Ovary (tissue), 9 donors: ENCODE results near the gene CCNT1. TPM values are rescaled to one million over a fixed set of nuclear protein-coding genes. Genes with fewer than 3 reads are reported as not detected.

ENCODE experiments used
- DNase-seq, 5 donors: peaks; one replicate each; pipeline ENCODE4 v3.0.0-alpha.2; 2019 to 2020
- H3K27ac ChIP-seq, 2 donors: fragments of 200-600 bp; one replicate each; pipeline versions ENCODE4 v1.5.1 to v1.8.0; 2019 to 2022
- H3K27me3 ChIP-seq: fragments of 200-600 bp; one replicate; pipeline ENCODE4 v1.8.0; 2022
- H3K36me3 ChIP-seq: fragments of 200-600 bp; sonication (generic); one replicate; pipeline ENCODE4 v1.5.1; 2019
- H3K4me1 ChIP-seq: one replicate; pipeline ENCODE4 v1.8.1; 2013; ENCODE audit warnings: mild to moderate bottlenecking, moderate library complexity; ENCODE audit not compliant: insufficient read depth
- H3K4me3 ChIP-seq: fragments of 200-600 bp; sonication (generic); one replicate; pipeline ENCODE4 v1.5.1; 2017
- H3K9me3 ChIP-seq, 2 donors: fragments of 200-600 bp in 1 of 2; sonication (generic) in 1 of 2; one replicate each; pipeline versions ENCODE4 v1.5.1 to v1.8.1; 2013 to 2019; ENCODE audit warnings: mild to moderate bottlenecking in 1 of 2, moderate library complexity in 1 of 2
- EP300 ChIP-seq: sonication (generic); formaldehyde crosslinking; IDR thresholded peaks from one replicate; pipeline ENCODE4 v1.6.1; 2017; ENCODE audit warnings: antibody characterized with exemption
- POLR2A ChIP-seq: fragments of 450-650 bp; IDR thresholded peaks from one replicate; pipeline ENCODE4 v1.6.1; 2017; ENCODE audit warnings: antibody characterized with exemption, mild to moderate bottlenecking, moderate library complexity
- WGBS, 3 donors: extraction: QIAGEN DNeasy Blood & Tissue Kit in 1 of 3; methylation state at CpG; one replicate each; pipeline versions ENCODE4 v1.1.5 to v1.1.7; 2013 to 2017; 5-methylcytosine and 5-hydroxymethylcytosine counted together
- intact Hi-C, 4 donors: fragments of 100-400 bp; cut with DNase I; formaldehyde crosslinking; loops; one replicate each; pipeline versions ENCODE4 v1.11.0 to v1.15.1; 2022 to 2023
- polyA plus RNA-seq, 2 donors: library from polyadenylated mRNA; stranded (reverse); fragments of 200-250 nt in 1 of 2; fragments of 350-450 nt in 1 of 2; fragmentation: Illumina TruSeq in 1 of 2; extraction: RNeasy Lipid Tissue Mini Kit (QIAGEN cat#74804) in 1 of 2; gene quantifications; one replicate each; pipeline ENCODE4 v1.2.3, GENCODE V29; 2013 to 2014
- total RNA-seq, 7 donors: library from RNA; depleted of rRNA in 2 of 7; stranded (reverse); fragments of >200 nt in 2 of 7; fragmentation: NEBNext Ultra II Directional in 3 of 7; extraction: Animal tissue kit (Norgen Biotek cat#: 25700) in 3 of 7; gene quantifications; one replicate each; pipeline versions ENCODE4 v1.1.0 to v1.2.4, GENCODE V29; 2016 to 2023
- TF ChIP-seq, protein P1 (sequence below), 3 donors: fragments of 450-650 bp in 2 of 3; fragments of 200-600 bp in 1 of 3; IDR thresholded peaks; one replicate each; pipeline versions ENCODE4 v1.5.1 to v1.8.0; 2016 to 2022; ENCODE audit warnings: antibody characterized with exemption in 3 of 3, mild to moderate bottlenecking in 1 of 3
- donor health status: DM: no; HTN: no; CAD: no; lungs with moderate emphysema.
- donor health status: DM: no; HTN: no; CAD: no.
- donor health status: Bipolar disorder and iron deficiency.
- donor health status: DM: yes; HTN: yes; CAD: no.
- donor health status: DM: no; HTN: no; CAD: no.
- donor health status: DM: yes; HTN: yes; CAD: no.

Gene CCNT1
- total and polyA plus RNA-seq, 9 donors = 7.5 to 48.8 (median 33.4) TPM

DNA sequence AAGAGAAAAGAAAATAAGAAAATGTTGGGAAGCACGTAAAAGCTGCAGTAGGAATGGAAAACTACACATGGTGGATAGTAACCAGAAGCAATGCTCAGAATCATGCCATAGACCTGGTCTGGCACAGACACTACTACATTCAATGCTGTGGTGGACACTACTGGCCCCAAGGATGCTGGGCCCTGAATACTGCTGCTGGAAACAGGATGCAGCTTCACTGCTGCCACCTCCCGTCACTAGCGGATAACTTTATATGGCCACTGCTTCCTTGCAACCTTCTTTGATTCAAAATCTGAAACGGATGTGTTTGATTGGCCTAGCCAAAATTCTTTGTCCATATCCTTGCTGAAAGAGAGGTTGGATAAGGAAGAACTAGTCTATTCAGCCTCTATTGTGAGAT lies 41.7 kb upstream of the CCNT1 start:
- intact Hi-C loops = no loop called here
- no peaks in the 10 kb centered on the region for H3K27me3 ChIP-seq
- 63 to 70% (median 64%) methylated on average over 4 of the region's 4 CpGs for WGBS, 3 donors
- H3K4me1 ChIP-seq = no peaks in the 10 kb centered on the region
- H3K36me3 ChIP-seq = no peaks in the 10 kb centered on the region
- TF ChIP-seq EP300 (no peak), POLR2A (no peak)
- TF ChIP-seq, protein P1, sequence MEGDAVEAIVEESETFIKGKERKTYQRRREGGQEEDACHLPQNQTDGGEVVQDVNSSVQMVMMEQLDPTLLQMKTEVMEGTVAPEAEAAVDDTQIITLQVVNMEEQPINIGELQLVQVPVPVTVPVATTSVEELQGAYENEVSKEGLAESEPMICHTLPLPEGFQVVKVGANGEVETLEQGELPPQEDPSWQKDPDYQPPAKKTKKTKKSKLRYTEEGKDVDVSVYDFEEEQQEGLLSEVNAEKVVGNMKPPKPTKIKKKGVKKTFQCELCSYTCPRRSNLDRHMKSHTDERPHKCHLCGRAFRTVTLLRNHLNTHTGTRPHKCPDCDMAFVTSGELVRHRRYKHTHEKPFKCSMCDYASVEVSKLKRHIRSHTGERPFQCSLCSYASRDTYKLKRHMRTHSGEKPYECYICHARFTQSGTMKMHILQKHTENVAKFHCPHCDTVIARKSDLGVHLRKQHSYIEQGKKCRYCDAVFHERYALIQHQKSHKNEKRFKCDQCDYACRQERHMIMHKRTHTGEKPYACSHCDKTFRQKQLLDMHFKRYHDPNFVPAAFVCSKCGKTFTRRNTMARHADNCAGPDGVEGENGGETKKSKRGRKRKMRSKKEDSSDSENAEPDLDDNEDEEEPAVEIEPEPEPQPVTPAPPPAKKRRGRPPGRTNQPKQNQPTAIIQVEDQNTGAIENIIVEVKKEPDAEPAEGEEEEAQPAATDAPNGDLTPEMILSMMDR (IDR thresholded peaks at IDR 0.05) = no peak
- H3K27ac ChIP-seq = no peak overlapping the region
- no peak overlapping the region for H3K4me3 ChIP-seq
- no peak for DNase-seq
- no peaks in the 10 kb centered on the region for H3K9me3 ChIP-seq

DNA sequence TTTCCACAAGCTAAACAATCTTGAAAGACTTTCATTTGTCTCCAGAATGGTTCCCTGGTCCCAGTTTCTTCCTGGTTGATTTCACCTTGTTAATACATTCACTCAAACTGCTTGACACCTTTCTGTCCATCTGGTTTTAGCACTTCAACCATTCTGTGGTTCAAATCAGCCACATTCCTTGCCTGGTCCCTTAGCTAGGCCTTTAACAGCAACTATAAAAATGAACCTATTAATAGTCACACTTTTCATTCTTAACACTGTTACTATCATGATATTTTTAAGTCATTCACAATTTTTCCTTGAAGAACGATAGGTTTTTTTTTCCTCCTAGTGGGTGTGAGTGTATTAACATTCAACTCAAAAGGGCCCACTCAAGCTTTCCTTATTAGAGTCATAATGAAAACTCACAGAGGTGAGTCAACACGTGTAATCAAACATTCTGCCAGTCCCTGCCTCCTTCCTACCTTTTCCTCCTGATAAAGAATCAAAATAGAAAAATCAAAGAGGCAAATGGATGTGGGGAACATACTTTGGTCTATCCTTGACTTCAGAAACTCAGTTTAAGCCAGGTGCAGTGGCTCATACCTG lies 34.4 kb upstream of the CCNT1 start:
- Histone ChIP-seq H3K36me3 (no peaks in the 10 kb centered on the region), H3K4me3 (no peak overlapping the region), H3K4me1 (no peaks in the 10 kb centered on the region), H3K27me3 (no peaks in the 10 kb centered on the region), H3K27ac (no peak overlapping the region), H3K9me3 (no peaks in the 10 kb centered on the region)
- DNase-seq = no peak
- 59 to 68% (median 60%) methylated on average over 2 of the region's 2 CpGs for WGBS, 3 donors
- TF ChIP-seq POLR2A = no peak
- TF ChIP-seq, protein P1 (IDR thresholded peaks at IDR 0.05) = no peak
- TF ChIP-seq EP300 = no peak
- intact Hi-C loops = loop anchor here in 1 of 4 donors (5.0 kb wide), 1 partner anchor 46 kb away; no protein-coding TSS in a partner anchor

DNA sequence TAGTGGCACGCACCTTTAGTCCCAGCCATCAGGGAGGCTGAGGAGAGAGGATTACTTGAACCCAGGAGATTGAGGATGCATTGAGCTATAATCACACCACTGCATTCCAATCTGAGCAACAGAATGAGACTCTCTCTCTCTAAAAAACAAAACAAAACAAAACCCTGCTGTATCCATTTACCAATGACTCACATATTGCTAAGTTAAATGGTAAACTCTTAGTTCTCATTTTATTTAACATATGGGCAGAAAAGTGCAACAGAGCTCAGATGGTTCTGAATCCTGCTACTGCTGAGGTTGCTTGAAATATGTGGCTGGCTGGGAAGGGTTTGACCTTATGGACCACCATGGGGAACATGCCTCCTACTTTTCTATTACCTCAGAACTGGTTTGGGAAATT lies 33.7 kb upstream of the CCNT1 start:
- TF ChIP-seq POLR2A = no peak
- no peak for TF ChIP-seq EP300
- TF ChIP-seq, protein P1 (IDR thresholded peaks at IDR 0.05) = no peak
- Histone ChIP-seq H3K4me1 (no peaks in the 10 kb centered on the region), H3K9me3 (no peaks in the 10 kb centered on the region), H3K27me3 (no peaks in the 10 kb centered on the region), H3K36me3 (no peaks in the 10 kb centered on the region), H3K4me3 (no peak overlapping the region), H3K27ac (no peak overlapping the region)
- intact Hi-C loops = loop anchor here in 1 of 4 donors (5.0 kb wide), 1 partner anchor 47 kb away; no protein-coding TSS in a partner anchor
- 97 to 100% (median 98%) methylated on average over 1 of the region's 1 CpG for WGBS, 3 donors
- DNase-seq = no peak

DNA sequence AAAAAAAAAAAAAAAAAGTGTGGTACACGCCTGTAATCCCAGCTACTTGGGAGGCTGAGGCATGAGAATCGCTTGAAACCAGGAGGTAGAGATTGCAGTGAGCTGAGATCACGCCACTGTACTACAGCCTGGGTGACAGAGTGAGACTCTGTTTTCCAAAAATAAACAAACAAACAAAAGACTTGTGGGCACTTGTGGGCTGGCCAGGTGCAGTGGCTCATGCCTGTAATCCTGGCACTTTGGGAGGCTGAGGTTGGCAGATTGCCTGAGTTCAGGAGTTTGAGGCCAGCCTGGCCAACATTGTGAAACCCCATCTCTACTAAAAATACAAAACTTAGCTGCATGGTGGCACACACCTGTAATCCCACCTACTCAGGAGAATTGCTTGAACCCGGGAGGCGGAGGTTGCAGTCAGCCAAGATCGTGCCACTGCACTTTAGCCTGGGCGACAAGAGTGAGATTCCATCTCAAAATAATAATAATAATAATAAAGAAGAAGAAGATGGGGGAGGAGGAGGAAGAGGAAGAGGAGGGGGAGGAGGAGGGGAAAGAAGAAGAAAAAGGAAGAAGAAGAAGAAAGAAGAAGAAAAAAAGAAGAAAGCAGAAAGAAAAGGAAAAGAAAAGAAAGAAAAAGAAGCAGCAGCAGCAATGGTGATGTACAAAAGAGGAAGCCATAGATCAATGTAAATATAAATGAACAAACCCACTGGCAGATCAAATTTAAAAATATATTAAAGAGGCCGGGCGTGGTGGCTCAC lies 27.9 kb upstream of the CCNT1 start:
- TF ChIP-seq EP300 = no peak
- TF ChIP-seq, protein P1 (IDR thresholded peaks at IDR 0.05) = no peak
- no peaks in the 10 kb centered on the region for H3K36me3 ChIP-seq
- H3K9me3 ChIP-seq = no peaks in the 10 kb centered on the region
- H3K4me3 ChIP-seq = no peak overlapping the region
- H3K27ac ChIP-seq = no peak overlapping the region
- no peak for DNase-seq
- intact Hi-C loops = no loop called here
- WGBS, 3 donors = 73 to 77% (median 74%) methylated on average over 9 of the region's 9 CpGs
- no peaks in the 10 kb centered on the region for H3K27me3 ChIP-seq
- H3K4me1 ChIP-seq = no peaks in the 10 kb centered on the region
